ENCODE results near the gene ERMAP. TPM values are rescaled to one million over a fixed set of nuclear protein-coding genes. Genes with fewer than 3 reads are reported as not detected.

ERMAP gene
- total RNA-seq, 2 donors from 2014 or later = 9.0 to 13.3 TPM

GRCh38 chr1:42834803-42835202, 17.9 kb downstream of the ERMAP start:
- no peaks in the 10 kb centered on the region for H3K36me3 ChIP-seq
- no peak overlapping the region for H3K4me3 ChIP-seq
- H3K4me1 ChIP-seq = no peaks in the 10 kb centered on the region
- TF ChIP-seq, protein P1, sequence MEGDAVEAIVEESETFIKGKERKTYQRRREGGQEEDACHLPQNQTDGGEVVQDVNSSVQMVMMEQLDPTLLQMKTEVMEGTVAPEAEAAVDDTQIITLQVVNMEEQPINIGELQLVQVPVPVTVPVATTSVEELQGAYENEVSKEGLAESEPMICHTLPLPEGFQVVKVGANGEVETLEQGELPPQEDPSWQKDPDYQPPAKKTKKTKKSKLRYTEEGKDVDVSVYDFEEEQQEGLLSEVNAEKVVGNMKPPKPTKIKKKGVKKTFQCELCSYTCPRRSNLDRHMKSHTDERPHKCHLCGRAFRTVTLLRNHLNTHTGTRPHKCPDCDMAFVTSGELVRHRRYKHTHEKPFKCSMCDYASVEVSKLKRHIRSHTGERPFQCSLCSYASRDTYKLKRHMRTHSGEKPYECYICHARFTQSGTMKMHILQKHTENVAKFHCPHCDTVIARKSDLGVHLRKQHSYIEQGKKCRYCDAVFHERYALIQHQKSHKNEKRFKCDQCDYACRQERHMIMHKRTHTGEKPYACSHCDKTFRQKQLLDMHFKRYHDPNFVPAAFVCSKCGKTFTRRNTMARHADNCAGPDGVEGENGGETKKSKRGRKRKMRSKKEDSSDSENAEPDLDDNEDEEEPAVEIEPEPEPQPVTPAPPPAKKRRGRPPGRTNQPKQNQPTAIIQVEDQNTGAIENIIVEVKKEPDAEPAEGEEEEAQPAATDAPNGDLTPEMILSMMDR (IDR thresholded peaks at IDR 0.05) = no peak
- DNase-seq = no peak
- no peak overlapping the region for H3K27ac ChIP-seq
- H3K27me3 ChIP-seq = no peaks in the 10 kb centered on the region
- H3K9ac ChIP-seq (ENCODE audit: low read depth in 2 of 2, low read length in 2 of 2) = no peak overlapping the region
- H3K9me3 ChIP-seq = no peaks in the 10 kb centered on the region
- intact Hi-C loops (cut with DNase I) = no loop called here

GRCh38 chr1:42835422-42835821, 18.5 kb downstream of the ERMAP start:
- TF ChIP-seq, protein P1 (IDR thresholded peaks at IDR 0.05) = no peak
- Histone ChIP-seq H3K9ac (ENCODE audit: low read depth in 2 of 2, low read length in 2 of 2) (no peak overlapping the region), H3K4me3 (no peak overlapping the region), H3K27ac (no peak overlapping the region), H3K9me3 (no peaks in the 10 kb centered on the region), H3K27me3 (no peaks in the 10 kb centered on the region), H3K4me1 (no peaks in the 10 kb centered on the region), H3K36me3 (no peaks in the 10 kb centered on the region)
- no peak for DNase-seq
- intact Hi-C loops (cut with DNase I) = no loop called here

GRCh38 chr1:42837709-42838108, 20.8 kb downstream of the ERMAP start:
- no peak overlapping the region for H3K27ac ChIP-seq
- intact Hi-C loops (cut with DNase I) = no loop called here
- no peaks in the 10 kb centered on the region for H3K9me3 ChIP-seq
- TF ChIP-seq, protein P1 (IDR thresholded peaks at IDR 0.05) = no peak
- DNase-seq = no peak
- H3K36me3 ChIP-seq = no peaks in the 10 kb centered on the region
- H3K4me3 ChIP-seq = no peak overlapping the region
- H3K4me1 ChIP-seq = no peaks in the 10 kb centered on the region
- no peak overlapping the region for H3K9ac ChIP-seq (ENCODE audit: low read depth in 2 of 2, low read length in 2 of 2)
- H3K27me3 ChIP-seq = no peaks in the 10 kb centered on the region

- H3K9me3 ChIP-seq = no peaks in the 10 kb centered on the region
- H3K27ac ChIP-seq = no peak overlapping the region
- no peaks in the 10 kb centered on the region for H3K36me3 ChIP-seq
- intact Hi-C loops (cut with DNase I) = no loop called here
- H3K27me3 ChIP-seq = no peaks in the 10 kb centered on the region
- TF ChIP-seq, protein P1 (IDR thresholded peaks at IDR 0.05) = no peak
- DNase-seq = no peak
- no peak overlapping the region for H3K4me3 ChIP-seq
- no peaks in the 10 kb centered on the region for H3K4me1 ChIP-seq
- H3K9ac ChIP-seq (ENCODE audit: low read depth in 2 of 2, low read length in 2 of 2) = no peak overlapping the region
Observed at GRCh38 chr1:42838482-42839190, 21.7 kb downstream of the ERMAP start.

GRCh38 chr1:42841010-42841409, 24.1 kb downstream of the ERMAP start:
- H3K27me3 ChIP-seq = no peaks in the 10 kb centered on the region
- TF ChIP-seq, protein P1 (IDR thresholded peaks at IDR 0.05) = no peak
- intact Hi-C loops (cut with DNase I) = no loop called here
- H3K4me3 ChIP-seq = no peak overlapping the region
- H3K4me1 ChIP-seq = no peaks in the 10 kb centered on the region
- H3K27ac ChIP-seq = no peak overlapping the region
- H3K9me3 ChIP-seq = no peaks in the 10 kb centered on the region
- H3K36me3 ChIP-seq = no peaks in the 10 kb centered on the region
- no peak overlapping the region for H3K9ac ChIP-seq (ENCODE audit: low read depth in 2 of 2, low read length in 2 of 2)
- no peak for DNase-seq

Data from colonic mucosa (tissue), 4 donors.